T-helper 1 cell treated with Interleukin-12 subunit alpha and Interleukin-12 subunit beta and Interleukin-4 antibody, amounts not matched to agents 30 μg/mL and 1 μg/mL, for 36 hours (primary cell): ENCODE measurements around the gene SLC6A11.

Source experiments
- H3K27ac Mint-ChIP-seq: one replicate; pipeline ENCODE4 v1.8.0; 2021; ENCODE audit warnings: mild to moderate bottlenecking, mixed read lengths
- H3K27me3 Mint-ChIP-seq: one replicate; pipeline ENCODE4 v1.8.0; 2021; ENCODE audit warnings: low read depth, mixed read lengths
- H3K36me3 Mint-ChIP-seq: one replicate; pipeline ENCODE4 v1.8.0; 2021; ENCODE audit warnings: low read depth, mixed read lengths
- H3K4me1 Mint-ChIP-seq: one replicate; pipeline ENCODE4 v1.8.0; 2021; ENCODE audit warnings: low read depth, mixed read lengths
- H3K4me3 Mint-ChIP-seq: one replicate; pipeline ENCODE4 v1.8.0; 2021; ENCODE audit warnings: mild to moderate bottlenecking, moderate library complexity, mixed read lengths
- H3K9me3 Mint-ChIP-seq: one replicate; pipeline ENCODE4 v1.8.0; 2021; ENCODE audit warnings: mixed read lengths

The SLC6A11 gene

DNA sequence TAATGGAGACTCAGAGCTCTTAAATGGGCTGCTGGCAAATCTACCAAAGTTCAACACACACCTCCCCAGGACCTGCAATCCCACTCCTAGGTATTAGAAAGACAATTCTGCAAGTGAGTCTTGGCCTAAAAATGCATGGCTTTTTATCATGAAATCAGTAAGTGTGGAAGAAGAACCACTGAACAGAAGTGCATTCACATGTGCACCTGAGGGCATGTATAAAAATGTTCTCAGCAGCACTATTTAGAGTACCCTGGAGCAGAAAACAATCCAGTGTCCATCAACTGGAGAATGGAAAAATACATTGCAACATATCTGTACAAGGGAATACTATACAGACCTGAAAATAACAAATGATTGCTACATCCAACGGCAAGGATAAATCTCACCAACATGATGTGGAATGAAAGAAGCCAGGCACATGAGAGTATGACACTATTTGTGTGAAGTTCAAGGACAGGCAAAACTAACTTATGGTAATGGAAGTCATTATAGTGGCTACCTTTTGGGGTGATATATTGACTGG is 168.4 kb downstream of the SLC6A11 start:
- H3K36me3 Mint-ChIP-seq, result no peaks in the 10 kb centered on the region
- no peaks in the 10 kb centered on the region for H3K4me1 Mint-ChIP-seq
- no peak overlapping the region for H3K27ac Mint-ChIP-seq
- no peak overlapping the region for H3K4me3 Mint-ChIP-seq
- H3K9me3 Mint-ChIP-seq, result no peaks in the 10 kb centered on the region
- peaks cover 20% of the 10 kb centered on the region for H3K27me3 Mint-ChIP-seq

DNA sequence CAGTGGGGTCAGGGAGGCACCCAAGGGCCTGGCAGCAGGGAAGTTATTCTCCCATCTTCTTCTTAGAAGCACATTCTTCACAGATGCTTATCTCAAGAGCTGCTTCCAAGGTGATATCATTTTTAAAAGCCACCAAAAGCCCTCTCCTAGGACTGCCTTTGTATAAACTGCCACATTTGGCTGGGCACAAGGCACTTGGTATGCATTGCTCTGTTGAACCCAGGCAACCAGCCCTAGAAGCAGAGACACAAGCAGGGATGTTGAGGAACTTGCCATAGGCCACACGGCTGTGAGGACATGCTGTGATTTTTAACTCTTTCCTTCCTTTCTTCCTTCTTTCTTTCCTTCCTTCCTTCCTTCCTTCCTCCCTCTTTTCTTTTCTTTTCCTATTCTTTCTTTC is 169.2 kb downstream of the SLC6A11 start:
- Mint-ChIP-seq H3K27ac (no peak overlapping the region), H3K27me3 (peaks cover 24% of the 10 kb centered on the region), H3K9me3 (no peaks in the 10 kb centered on the region), H3K4me1 (no peaks in the 10 kb centered on the region), H3K36me3 (no peaks in the 10 kb centered on the region), H3K4me3 (no peak overlapping the region)

DNA sequence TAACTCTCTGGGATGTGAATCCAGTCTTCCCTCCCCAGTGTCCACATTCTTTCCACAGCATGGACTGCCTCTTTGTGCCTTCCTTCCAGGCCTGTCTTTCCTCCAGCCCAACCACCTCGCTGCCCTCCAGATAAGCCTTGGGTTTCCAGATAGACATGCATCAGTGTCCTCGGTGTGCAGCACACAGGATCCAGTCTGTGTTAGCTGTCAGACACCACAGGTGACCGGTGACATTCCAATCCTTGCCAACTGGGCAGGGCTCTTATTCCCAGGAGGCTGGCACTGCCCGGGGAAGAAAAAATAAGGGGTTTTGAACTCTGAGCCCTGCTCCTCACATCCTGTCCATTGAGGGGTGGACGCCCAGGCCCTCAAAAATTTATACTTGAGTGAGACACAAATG is 170.6 kb downstream of the SLC6A11 start:
- Mint-ChIP-seq H3K4me3 (no peak overlapping the region), H3K9me3 (no peaks in the 10 kb centered on the region), H3K27ac (no peak overlapping the region), H3K4me1 (peaks cover 2% of the 10 kb centered on the region), H3K27me3 (peaks cover 38% of the 10 kb centered on the region), H3K36me3 (no peaks in the 10 kb centered on the region)

DNA sequence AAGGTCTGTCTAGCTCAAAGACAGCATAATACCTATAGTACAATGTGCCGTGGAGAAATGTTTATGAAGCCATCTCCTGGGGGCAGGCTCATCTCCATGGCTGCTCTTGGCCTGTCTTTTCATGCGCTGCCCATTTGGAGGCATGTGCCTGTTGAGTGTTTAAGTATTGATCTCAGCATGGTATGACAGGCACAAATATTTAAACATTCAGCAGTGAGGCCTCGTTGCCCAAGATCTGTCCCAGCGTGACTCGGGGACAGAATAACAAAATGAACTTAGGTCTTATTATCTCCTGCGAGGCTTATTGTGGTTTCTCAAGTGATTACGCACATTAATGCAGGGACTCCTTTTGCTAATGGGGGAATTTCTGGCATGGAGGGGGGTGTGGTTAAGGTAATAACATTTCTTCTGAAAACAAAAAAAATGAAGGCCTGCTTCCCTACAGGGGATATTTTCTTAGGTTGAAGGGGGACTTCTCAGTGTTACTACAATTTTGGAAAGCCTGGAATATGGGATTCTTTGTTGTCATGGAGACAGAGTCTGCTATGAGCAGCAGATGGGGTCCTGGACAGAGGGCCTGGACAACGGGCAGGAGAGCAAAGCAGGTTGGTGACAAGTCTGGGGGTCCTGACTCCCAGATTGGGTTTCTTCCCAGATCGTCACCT is 172.1 kb downstream of the SLC6A11 start:
- Mint-ChIP-seq H3K9me3 (no peaks in the 10 kb centered on the region), H3K4me1 (peaks cover 5% of the 10 kb centered on the region), H3K27me3 (peaks cover 38% of the 10 kb centered on the region), H3K36me3 (peaks cover 3% of the 10 kb centered on the region), H3K27ac (no peak overlapping the region), H3K4me3 (no peak overlapping the region)

DNA sequence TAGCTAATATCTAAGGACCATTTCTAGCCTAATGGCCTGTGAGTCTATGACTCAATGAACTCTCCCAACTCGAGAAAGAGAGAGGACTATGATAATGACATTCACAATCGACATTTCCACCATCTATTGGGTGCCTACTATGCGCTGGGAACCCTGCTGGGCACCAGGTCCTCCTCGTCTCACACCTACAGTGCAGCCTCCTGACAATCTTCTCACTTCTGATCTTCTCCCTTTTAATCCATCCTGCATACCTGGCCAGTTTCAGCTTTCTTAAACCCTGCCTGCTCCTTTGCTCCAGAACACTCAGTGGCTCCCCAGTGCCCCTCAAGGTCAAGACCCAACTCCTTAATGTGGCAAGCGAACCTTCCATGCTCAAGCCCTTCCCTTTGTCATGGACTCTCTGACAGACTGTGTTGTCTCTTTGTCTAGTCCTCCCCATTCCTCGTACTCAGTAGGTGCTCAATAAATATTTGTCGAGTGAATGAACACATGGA is 173.0 kb downstream of the SLC6A11 start:
- Mint-ChIP-seq H3K9me3 (no peaks in the 10 kb centered on the region), H3K36me3 (peaks cover 3% of the 10 kb centered on the region), H3K4me1 (peaks cover 5% of the 10 kb centered on the region), H3K27ac (no peak overlapping the region), H3K27me3 (peaks cover 43% of the 10 kb centered on the region), H3K4me3 (no peak overlapping the region)
